Gastrocnemius medialis (tissue), 4 donors: Measurements from ENCODE around the gene PCNA. TPM values are rescaled to one million over a fixed set of nuclear protein-coding genes. Genes with fewer than 3 reads are reported as not detected.

Experiments used
- ATAC-seq, 2 donors: fragments of 150-250 bp; one replicate each; pipeline ENCODE4 v1.9.1; 2016
- DNase-seq, 2 donors: peaks; one replicate each; pipeline ENCODE4 v3.0.0-alpha.2; 2019
- H3K27ac ChIP-seq, 4 donors: fragments of 200-600 bp; sonication (generic); 1 replicate in 1 of 4; 2 replicates in 3 of 4; pipeline ENCODE4 v1.5.1; 2016 to 2018; ENCODE audit warnings: mild to moderate bottlenecking in 2 of 4, moderate library complexity in 1 of 4
- H3K27me3 ChIP-seq, 3 donors: fragments of 200-600 bp; sonication (generic) in 2 of 3; 1 replicate in 1 of 3; 2 replicates in 2 of 3; pipeline versions ENCODE4 v1.5.1 to v1.6.0; 2016 to 2019; ENCODE audit warnings: mild to moderate bottlenecking in 1 of 3, moderate library complexity in 1 of 3
- H3K36me3 ChIP-seq, 2 donors: fragments of 200-600 bp; sonication (generic) in 1 of 2; one replicate each; pipeline ENCODE4 v1.5.1; 2017 to 2018
- H3K4me1 ChIP-seq, 2 donors: fragments of 200-600 bp; sonication (generic) in 1 of 2; one replicate each; pipeline ENCODE4 v1.5.1; 2016 to 2017; ENCODE audit warnings: mild to moderate bottlenecking in 2 of 2
- H3K4me3 ChIP-seq, 4 donors: fragments of 200-600 bp; sonication (generic) in 3 of 4; 1 replicate in 1 of 4; 2 replicates in 3 of 4; pipeline ENCODE4 v1.5.1; 2016 to 2019; ENCODE audit warnings: mild to moderate bottlenecking in 2 of 4
- H3K9me3 ChIP-seq, 3 donors: fragments of 200-600 bp; sonication (generic) in 2 of 3; 1 replicate in 1 of 3; 2 replicates in 2 of 3; pipeline ENCODE4 v1.5.1; 2016 to 2019
- CTCF ChIP-seq, 5 experiments: fragments of 450-650 bp in 3 of 5; fragments of 200-600 bp in 2 of 5; sonication (generic) in 2 of 5; IDR thresholded peaks in 4 of 5; conservative IDR thresholded peaks in 1 of 5; 1 replicate in 4 of 5; 2 replicates in 1 of 5; pipeline ENCODE4 v1.5.1; 2016 to 2019; ENCODE audit warnings: antibody characterized with exemption in 5 of 5, mild to moderate bottlenecking in 3 of 5, moderate library complexity in 3 of 5
- POLR2A ChIP-seq, 2 donors: fragments of 450-650 bp; IDR thresholded peaks; one replicate each; pipeline ENCODE4 v1.6.1; 2017; ENCODE audit warnings: antibody characterized with exemption in 2 of 2, mild to moderate bottlenecking in 2 of 2, moderate library complexity in 2 of 2
- in situ Hi-C, 4 donors: fragments of 200-750 bp; cut with MboI; loops; one replicate each; pipeline versions ENCODE4 v1.15.0 to v1.8.0; 2017; ENCODE audit warnings: low sequenced_read_pairs in 4 of 4
- intact Hi-C: fragments of 100-400 bp; cut with DNase I; formaldehyde crosslinking; loops from one replicate; pipeline ENCODE4 v1.15.1; 2023; ENCODE audit warnings: low total_unique reads
- total RNA-seq, 4 donors: library from RNA; depleted of rRNA; stranded (reverse); fragments of >200 nt; gene quantifications; one replicate each; pipeline versions ENCODE4 v1.1.0 to v1.2.3, GENCODE V29; 2016

Gene PCNA
- total RNA-seq, 4 donors from 2014 or later: 19.1 to 40.0 (median 25.4) TPM

GRCh38 chr20:5136096-5136495 is 16.3 kb upstream of the PCNA start:
- ATAC-seq: no peak

DNA sequence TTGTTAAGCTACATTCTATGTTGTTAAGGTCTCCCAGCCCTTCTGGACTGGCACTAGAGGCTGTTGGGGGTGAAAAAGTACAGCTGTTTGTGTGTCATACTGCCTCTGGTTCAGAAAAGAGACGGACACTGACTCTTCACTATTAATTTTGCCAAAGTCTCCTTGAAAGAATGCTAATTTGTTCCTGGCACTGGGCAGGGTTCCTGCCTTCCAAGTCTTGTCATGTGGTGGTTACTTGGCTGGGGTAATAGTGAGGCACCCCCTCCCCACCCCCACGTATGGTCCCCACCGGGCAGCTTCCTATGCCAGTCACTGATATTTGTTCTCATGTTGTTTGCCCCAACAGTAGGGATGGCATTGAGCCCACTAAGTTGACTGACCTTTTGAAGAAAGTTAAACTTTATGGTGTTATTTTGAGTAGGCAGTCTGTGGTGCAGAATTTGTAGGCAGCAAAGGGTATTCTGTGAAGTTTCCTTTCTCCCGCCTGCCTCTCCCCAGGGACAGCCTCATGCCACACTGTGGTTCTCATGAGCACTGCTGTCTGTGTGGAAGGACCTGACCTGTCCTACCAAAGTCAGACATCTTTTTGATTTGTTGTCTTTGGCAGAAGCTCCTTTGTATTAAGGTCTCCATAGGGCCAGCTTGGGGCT is 15.7 kb upstream of the PCNA start:
- Histone ChIP-seq H3K36me3 (no peaks in the 10 kb centered on the region), H3K27ac (peak overlapping the region; percentile 46 to 80 (median 64)), H3K4me3 (peak overlapping the region in 1 of 4 donors; percentile 10), H3K9me3 (no peaks in the 10 kb centered on the region), H3K27me3 (no peaks in the 10 kb centered on the region), H3K4me1 (peaks cover 23 to 52% of the 10 kb centered on the region in 2 donors)
- DNase-seq: no peak
- intact Hi-C loops: no loop called here
- ATAC-seq: peak; percentile 66 to 68
- in situ Hi-C loops: no loop called here
- TF ChIP-seq CTCF (IDR thresholded peaks at IDR 0.05 in 4 of 5, conservative IDR thresholded peaks at IDR 0.05 in 1 of 5): peak in 1 of 5 experiments; percentile 5
- no peak for TF ChIP-seq POLR2A (IDR thresholded peaks at IDR 0.05)

More at GRCh38 chr20:5136096-5136495, 16.3 kb upstream of the PCNA start:
- H3K9me3 ChIP-seq: no peaks in the 10 kb centered on the region
- no peak for DNase-seq
- TF ChIP-seq CTCF (IDR thresholded peaks at IDR 0.05 in 4 of 5, conservative IDR thresholded peaks at IDR 0.05 in 1 of 5) (no peak), POLR2A (IDR thresholded peaks at IDR 0.05) (no peak)
- no peak overlapping the region for H3K4me3 ChIP-seq
- H3K27ac ChIP-seq: peak overlapping the region; percentile 46 to 80 (median 64)
- in situ Hi-C loops: no loop called here
- H3K36me3 ChIP-seq: no peaks in the 10 kb centered on the region
- intact Hi-C loops: no loop called here
- no peaks in the 10 kb centered on the region for H3K27me3 ChIP-seq
- H3K4me1 ChIP-seq: peaks cover 24 to 55% of the 10 kb centered on the region in 2 donors

GRCh38 chr20:5133998-5134397 is 14.2 kb upstream of the PCNA start:
- H3K4me3 ChIP-seq: no peak overlapping the region
- no peak for TF ChIP-seq POLR2A (IDR thresholded peaks at IDR 0.05)
- no peak for TF ChIP-seq CTCF (IDR thresholded peaks at IDR 0.05 in 4 of 5, conservative IDR thresholded peaks at IDR 0.05 in 1 of 5)
- no peak for DNase-seq
- H3K9me3 ChIP-seq: no peaks in the 10 kb centered on the region
- H3K27me3 ChIP-seq: no peaks in the 10 kb centered on the region
- H3K36me3 ChIP-seq: no peaks in the 10 kb centered on the region
- intact Hi-C loops: no loop called here
- peaks cover 28 to 60% of the 10 kb centered on the region in 2 donors for H3K4me1 ChIP-seq
- in situ Hi-C loops: no loop called here
- no peak for ATAC-seq
- peak overlapping the region in 2 of 4 donors; percentile 67 to 80 for H3K27ac ChIP-seq

DNA sequence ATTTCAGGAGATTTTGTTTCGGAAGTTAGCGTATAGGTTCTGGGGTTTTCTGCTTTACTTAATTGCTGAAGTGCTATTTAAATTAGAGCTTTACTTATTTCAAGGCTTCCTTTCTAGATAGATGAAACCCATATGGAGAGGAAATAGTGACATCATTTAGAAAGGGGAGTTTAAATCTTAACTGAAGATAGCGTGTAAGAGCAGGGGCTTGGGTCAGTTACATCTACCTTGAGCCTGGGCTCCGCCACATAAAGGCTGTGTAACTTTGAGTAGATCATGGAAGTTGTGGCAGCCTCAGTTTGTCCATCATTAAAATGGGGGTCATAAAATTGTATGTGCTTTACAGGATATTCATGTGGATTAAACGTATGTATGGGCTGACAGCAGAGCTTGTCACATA is 11.7 kb upstream of the PCNA start:
- DNase-seq (no peak), ATAC-seq (no peak)
- H3K27ac ChIP-seq: peak overlapping the region; percentile 92 to 99 (median 95)
- no peak for TF ChIP-seq CTCF (IDR thresholded peaks at IDR 0.05 in 4 of 5, conservative IDR thresholded peaks at IDR 0.05 in 1 of 5)
- no peak for TF ChIP-seq POLR2A (IDR thresholded peaks at IDR 0.05)
- intact Hi-C loops: no loop called here
- no peaks in the 10 kb centered on the region for H3K27me3 ChIP-seq
- peaks cover 40 to 65% of the 10 kb centered on the region in 2 donors for H3K4me1 ChIP-seq
- peak overlapping the region in 2 of 4 donors; percentile 21 to 27 for H3K4me3 ChIP-seq
- no peaks in the 10 kb centered on the region for H3K36me3 ChIP-seq
- in situ Hi-C loops: no loop called here
- H3K9me3 ChIP-seq: no peaks in the 10 kb centered on the region
